Natural killer cell (primary cell): ENCODE results near the gene TBC1D17. TPM values are rescaled to one million over a fixed set of nuclear protein-coding genes. Genes with fewer than 3 reads are reported as not detected.

ENCODE experiments used
- ATAC-seq, 3 donors: fragments of 150-1000 bp in 2 of 3; fragments of 200-7000 bp in 1 of 3; cut with Tn5 transposase; 1 replicate in 1 of 3; 2 replicates in 2 of 3; pipeline ENCODE4 v1.10.0; 2021; ENCODE audit warnings: mild to moderate bottlenecking in 2 of 3, moderate library complexity in 2 of 3
- DNase-seq, 2 donors: peaks; one replicate each; pipeline versions ENCODE4 v3.0.0 to v3.0.0-alpha.2; 2013 to 2021; ENCODE audit warnings: mixed read lengths in 1 of 2
- H3K27ac ChIP-seq: one replicate; pipeline ENCODE4 v1.5.1; 2013; ENCODE audit warnings: mild to moderate bottlenecking, low read length
- H3K27me3 ChIP-seq: one replicate; pipeline ENCODE4 v1.6.1; 2013; ENCODE audit warnings: low read length; ENCODE audit not compliant: control insufficient read depth, insufficient read depth
- H3K36me3 ChIP-seq: one replicate; pipeline ENCODE4 v1.6.1; 2013; ENCODE audit warnings: low read length; ENCODE audit not compliant: control insufficient read depth, insufficient read depth
- H3K4me1 ChIP-seq: one replicate; pipeline ENCODE4 v1.6.1; 2013; ENCODE audit warnings: low read length; ENCODE audit not compliant: control insufficient read depth, insufficient read depth
- H3K4me3 ChIP-seq: one replicate; pipeline ENCODE4 v1.5.1; 2013; ENCODE audit warnings: low read length
- H3K9me3 ChIP-seq: one replicate; pipeline ENCODE4 v1.6.1; 2013; ENCODE audit warnings: low read length; ENCODE audit not compliant: control insufficient read depth, insufficient read depth
- H3K27ac Mint-ChIP-seq, 2 donors: one replicate each; pipeline ENCODE4 v1.8.0; 2022; ENCODE audit warnings: mild to moderate bottlenecking in 2 of 2, mixed read lengths in 2 of 2, moderate library complexity in 1 of 2
- H3K27me3 Mint-ChIP-seq, 2 donors: one replicate each; pipeline ENCODE4 v1.8.0; 2022; ENCODE audit warnings: low read depth in 2 of 2, mixed read lengths in 2 of 2
- H3K36me3 Mint-ChIP-seq: one replicate; pipeline ENCODE4 v1.8.0; 2022; ENCODE audit warnings: mixed read lengths
- H3K4me1 Mint-ChIP-seq, 2 donors: one replicate each; pipeline ENCODE4 v1.8.0; 2022; ENCODE audit warnings: mixed read lengths in 2 of 2
- H3K4me3 Mint-ChIP-seq: one replicate; pipeline ENCODE4 v1.8.0; 2022; ENCODE audit warnings: mild to moderate bottlenecking, moderate library complexity, mixed read lengths
- H3K9me3 Mint-ChIP-seq, 2 donors: one replicate each; pipeline ENCODE4 v1.8.0; 2022; ENCODE audit warnings: mixed read lengths in 2 of 2
- WGBS: methylation state at CpG from one replicate; pipeline ENCODE4 v1.1.7; 2013; ENCODE audit warnings: missing lambda C conversion rate; ENCODE audit not compliant: insufficient coverage; 5-methylcytosine and 5-hydroxymethylcytosine counted together
- intact Hi-C: fragments of 100-400 bp; cut with micrococcal nuclease; formaldehyde crosslinking; loops from one replicate; pipeline ENCODE4 v1.14.2; 2022
- total RNA-seq, 4 donors: library from RNA; stranded (reverse); fragments of 120-200 nt in 1 of 4; gene quantifications; one replicate each; pipeline versions ENCODE4 v1.2.3 to v1.2.4, GENCODE V29; 2013 to 2022
- TF ChIP-seq, protein P1 (sequence below): fragments of 200-600 bp; IDR thresholded peaks from one replicate; pipeline ENCODE4 v1.8.0; 2022; ENCODE audit warnings: antibody characterized with exemption

TBC1D17 gene
- total RNA-seq, 3 donors from 2014 or later (not counting 1 experiment from before 2014, with no cell fraction given), result 45.8 to 59.7 (median 54.4) TPM

DNA sequence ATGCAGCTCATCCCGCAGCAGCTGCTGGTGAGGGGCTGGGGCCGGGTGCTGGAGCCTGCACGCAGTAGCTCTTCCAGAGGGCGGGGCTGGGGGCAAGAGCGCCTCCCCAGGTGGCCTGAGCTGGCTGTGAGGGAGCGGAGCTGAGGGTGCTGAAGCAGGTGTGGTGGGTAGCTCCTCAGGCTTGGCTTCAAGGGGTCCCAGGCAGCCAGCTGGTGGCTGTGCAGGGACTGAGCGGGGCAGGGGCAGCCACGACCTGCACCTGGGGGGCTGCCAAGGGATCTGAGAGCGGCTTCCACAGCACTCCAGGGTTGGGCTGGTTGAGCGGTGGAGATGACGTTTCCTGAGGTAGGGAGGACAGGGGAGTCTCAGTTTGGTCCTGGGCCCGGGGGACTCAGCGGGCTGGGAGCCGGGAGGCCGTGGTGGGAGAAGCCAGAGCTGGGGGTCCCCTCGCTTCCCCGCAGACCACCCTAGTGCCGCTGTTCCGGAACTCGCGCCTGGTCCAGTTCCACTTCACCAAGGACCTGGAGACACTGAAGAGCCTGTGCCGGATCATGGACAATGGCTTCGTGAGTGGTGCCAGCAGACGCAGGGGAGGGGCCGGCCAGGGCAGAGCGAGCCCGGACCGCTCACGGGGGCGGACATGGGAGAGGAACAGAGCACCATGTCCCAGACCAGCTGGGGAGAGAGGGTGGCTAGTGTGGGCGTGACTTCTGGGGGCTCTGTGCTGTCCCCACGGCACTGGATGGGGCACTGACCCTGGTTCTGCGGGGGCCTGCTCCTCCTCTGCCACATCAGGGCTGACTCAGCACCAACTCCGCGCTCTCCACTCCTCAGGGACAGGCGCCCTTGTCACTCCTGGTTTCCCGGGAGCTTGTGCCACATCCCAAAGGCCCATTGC is 19.2 kb upstream of the TBC1D17 start:
- H3K27me3 ChIP-seq, result no peaks in the 10 kb centered on the region
- no peaks in the 10 kb centered on the region for H3K4me1 ChIP-seq
- 95% methylated on average over 37 of the region's 37 CpGs for WGBS
- H3K9me3 ChIP-seq, result no peaks in the 10 kb centered on the region
- intact Hi-C loops, result no loop called here
- ATAC-seq (no peak), DNase-seq (no peak)
- H3K4me3 Mint-ChIP-seq, result no peak overlapping the region
- peaks cover 0 to 4% of the 10 kb centered on the region in 2 donors for H3K4me1 Mint-ChIP-seq
- H3K27ac Mint-ChIP-seq, result peak overlapping the region in 1 of 2 donors; percentile 40
- peaks cover 32% of the 10 kb centered on the region for H3K36me3 ChIP-seq
- H3K4me3 ChIP-seq, result no peak overlapping the region
- H3K27ac ChIP-seq, result no peak overlapping the region
- H3K36me3 Mint-ChIP-seq, result no peaks in the 10 kb centered on the region
- no peaks in the 10 kb centered on the region for H3K27me3 Mint-ChIP-seq
- TF ChIP-seq, protein P1, sequence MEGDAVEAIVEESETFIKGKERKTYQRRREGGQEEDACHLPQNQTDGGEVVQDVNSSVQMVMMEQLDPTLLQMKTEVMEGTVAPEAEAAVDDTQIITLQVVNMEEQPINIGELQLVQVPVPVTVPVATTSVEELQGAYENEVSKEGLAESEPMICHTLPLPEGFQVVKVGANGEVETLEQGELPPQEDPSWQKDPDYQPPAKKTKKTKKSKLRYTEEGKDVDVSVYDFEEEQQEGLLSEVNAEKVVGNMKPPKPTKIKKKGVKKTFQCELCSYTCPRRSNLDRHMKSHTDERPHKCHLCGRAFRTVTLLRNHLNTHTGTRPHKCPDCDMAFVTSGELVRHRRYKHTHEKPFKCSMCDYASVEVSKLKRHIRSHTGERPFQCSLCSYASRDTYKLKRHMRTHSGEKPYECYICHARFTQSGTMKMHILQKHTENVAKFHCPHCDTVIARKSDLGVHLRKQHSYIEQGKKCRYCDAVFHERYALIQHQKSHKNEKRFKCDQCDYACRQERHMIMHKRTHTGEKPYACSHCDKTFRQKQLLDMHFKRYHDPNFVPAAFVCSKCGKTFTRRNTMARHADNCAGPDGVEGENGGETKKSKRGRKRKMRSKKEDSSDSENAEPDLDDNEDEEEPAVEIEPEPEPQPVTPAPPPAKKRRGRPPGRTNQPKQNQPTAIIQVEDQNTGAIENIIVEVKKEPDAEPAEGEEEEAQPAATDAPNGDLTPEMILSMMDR, result no peak
- no peaks in the 10 kb centered on the region for H3K9me3 Mint-ChIP-seq

DNA sequence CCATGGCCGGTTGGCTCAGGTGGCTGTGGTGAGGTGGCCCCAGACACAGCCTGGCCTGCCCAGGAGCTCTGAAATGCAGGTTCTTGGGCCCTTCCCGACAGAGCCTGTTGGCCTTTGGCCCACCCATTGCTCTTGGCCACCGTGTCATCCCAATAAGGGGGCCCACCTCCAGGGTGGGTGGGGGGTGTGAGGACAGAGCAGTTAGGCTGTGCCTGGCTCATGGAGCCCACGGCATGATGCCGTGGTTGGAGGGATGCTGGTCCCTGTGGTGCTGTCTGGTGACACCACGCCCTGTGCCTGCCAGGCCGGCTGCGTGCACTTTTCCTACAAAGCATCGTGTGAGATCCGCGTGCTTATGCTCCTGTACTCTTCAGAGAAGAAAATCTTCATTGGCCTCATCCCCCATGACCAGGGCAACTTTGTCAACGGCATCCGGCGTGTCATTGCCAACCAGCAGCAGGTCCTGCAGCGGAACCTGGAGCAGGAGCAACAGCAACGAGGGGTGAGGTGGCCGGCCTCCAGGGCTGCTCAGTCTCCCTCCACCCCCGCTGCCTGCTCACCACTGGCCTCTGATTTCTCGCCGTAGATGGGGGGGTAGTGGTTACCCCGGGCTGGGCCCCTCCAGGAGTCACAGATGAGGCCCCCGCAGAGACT is 17.7 kb upstream of the TBC1D17 start:
- TF ChIP-seq, protein P1, result no peak
- peaks cover 0 to 10% of the 10 kb centered on the region in 2 donors for H3K4me1 Mint-ChIP-seq
- intact Hi-C loops, result no loop called here
- H3K4me3 ChIP-seq, result no peak overlapping the region
- WGBS, result 93% methylated on average over 22 of the region's 22 CpGs
- H3K36me3 Mint-ChIP-seq, result no peaks in the 10 kb centered on the region
- H3K27me3 Mint-ChIP-seq, result no peaks in the 10 kb centered on the region
- H3K4me1 ChIP-seq, result peaks cover under 1% of the 10 kb centered on the region
- H3K27ac ChIP-seq, result no peak overlapping the region
- no peaks in the 10 kb centered on the region for H3K9me3 ChIP-seq
- H3K27me3 ChIP-seq, result no peaks in the 10 kb centered on the region
- DNase-seq (no peak), ATAC-seq (no peak)
- no peaks in the 10 kb centered on the region for H3K9me3 Mint-ChIP-seq
- peaks cover 46% of the 10 kb centered on the region for H3K36me3 ChIP-seq
- H3K4me3 Mint-ChIP-seq, result no peak overlapping the region
- no peak overlapping the region for H3K27ac Mint-ChIP-seq

GRCh38 chr19:49860336-49861102 is 17.0 kb upstream of the TBC1D17 start:
- no peak overlapping the region for H3K4me3 ChIP-seq
- H3K27me3 ChIP-seq, result no peaks in the 10 kb centered on the region
- H3K9me3 ChIP-seq, result no peaks in the 10 kb centered on the region
- TF ChIP-seq, protein P1, result no peak
- peaks cover 48% of the 10 kb centered on the region for H3K36me3 ChIP-seq
- Mint-ChIP-seq H3K4me3 (no peak overlapping the region), H3K9me3 (no peaks in the 10 kb centered on the region), H3K4me1 (peaks cover 0 to 14% of the 10 kb centered on the region in 2 donors), H3K36me3 (no peaks in the 10 kb centered on the region), H3K27me3 (no peaks in the 10 kb centered on the region), H3K27ac (no peak overlapping the region)
- ATAC-seq, result no peak
- peaks cover 8% of the 10 kb centered on the region for H3K4me1 ChIP-seq
- H3K27ac ChIP-seq, result no peak overlapping the region
- DNase-seq, result no peak
- WGBS, result 91% methylated on average over 17 of the region's 17 CpGs
- intact Hi-C loops, result no loop called here
